Dedifferentiated amniotic fluid mesenchymal stem cell (primary cell): ENCODE results near the gene SIRT7.

ENCODE experiments used
- DNase-seq: peaks from one replicate; pipeline ENCODE4 v3.0.0-alpha.2; 2016; ENCODE audit errors: extremely low spot score

The SIRT7 gene

GRCh38 chr17:81865358-81865732 lies 52.6 kb downstream of the SIRT7 start:
- DNase-seq: no peak

GRCh38 chr17:81863833-81864768 lies 53.9 kb downstream of the SIRT7 start:
- no peak for DNase-seq

GRCh38 chr17:81863123-81863675 lies 54.8 kb downstream of the SIRT7 start:
- no peak for DNase-seq
